Measurements from ENCODE around the gene INO80D. TPM values are rescaled to one million over a fixed set of nuclear protein-coding genes. Genes with fewer than 3 reads are reported as not detected.

Gene INO80D
- total and polyA plus RNA-seq, 2 of the 13 experiments (the other 11 are each of a cell fraction or from before 2014, with no cell fraction given) = 7.6 to 7.9 TPM

DNA sequence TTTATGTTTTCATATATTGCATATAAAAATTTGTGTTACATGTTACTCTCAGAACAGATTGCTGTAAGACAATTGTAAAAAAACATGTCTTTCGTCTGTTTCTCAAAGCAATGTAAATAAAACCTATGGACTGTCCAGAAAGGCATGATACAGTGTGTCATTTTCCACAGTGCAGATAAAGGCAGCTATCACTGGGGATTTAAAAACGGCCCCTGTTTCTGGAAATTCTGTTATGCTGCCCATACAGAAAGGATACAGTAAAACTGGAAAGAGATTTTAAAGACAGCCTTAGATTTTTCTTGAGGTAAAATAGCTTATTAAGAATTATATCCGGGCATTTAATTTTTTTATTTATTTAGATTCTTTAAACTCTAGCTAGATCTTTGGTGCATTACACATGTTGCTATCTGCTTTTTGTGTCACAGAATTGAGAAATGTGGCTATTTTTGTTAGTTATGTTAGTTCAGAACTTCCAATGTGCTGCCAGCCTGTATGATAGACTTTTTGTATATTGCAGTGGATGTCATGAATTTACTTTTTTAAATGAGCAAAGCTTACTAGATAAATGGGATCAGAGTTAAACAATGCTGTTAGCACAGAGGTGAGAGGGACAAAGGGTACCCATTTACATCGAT is 859 bp upstream of the INO80D start (continued):
- TF ChIP-seq FOXA1 (IDR thresholded peaks at IDR 0.05) = no peak
- peak; percentile 68 for TF ChIP-seq FOXA1 (CRISPR knock-in tag; IDR thresholded peaks at IDR 0.05)
- 0 out of 2 replicates have a peak, but pooled peaks have one; percentile 29 for TF ChIP-seq ZNF367 (CRISPR knock-in tag; IDR thresholded peaks at IDR 0.05; ENCODE audit: borderline replicate concordance)
- peak; percentile 88 for TF ChIP-seq SAP130 (CRISPR knock-in tag; IDR thresholded peaks at IDR 0.05; ENCODE audit: low read depth)
- peak; percentile 47; the same call in 1 of the 2 replicates for TF ChIP-seq THAP11 (CRISPR knock-in tag; IDR thresholded peaks at IDR 0.05)
- TF ChIP-seq KDM5A (IDR thresholded peaks at IDR 0.05; ENCODE audit: borderline replicate concordance, low read length) = peak; percentile 47; the same call in 1 of the 2 replicates
- TF ChIP-seq EP300 (IDR thresholded peaks at IDR 0.05; ENCODE audit: low read depth in 2 of 2, low read length in 2 of 2) = 0 out of 4 replicates have a peak, but pooled peaks of 1 of the 2 experiments have one; percentile 37
- TF ChIP-seq EP300 (CRISPR knock-in tag; IDR thresholded peaks at IDR 0.05; ENCODE audit: borderline replicate concordance) = no peak
- 0 out of 2 replicates have a peak, but pooled peaks have one; percentile 31 for TF ChIP-seq CREM (IDR thresholded peaks at IDR 0.05)
- no peak for TF ChIP-seq CREM (CRISPR knock-in tag; IDR thresholded peaks at IDR 0.05)
- TF ChIP-seq PCBP1 (IDR thresholded peaks at IDR 0.05; ENCODE audit: borderline replicate concordance, low read depth, low read length) = no peak
- 0 out of 2 replicates have a peak, but pooled peaks have one; percentile 26 for TF ChIP-seq MED1 (CRISPR knock-in tag; IDR thresholded peaks at IDR 0.05)
- TF ChIP-seq FOXO4 (CRISPR knock-in tag; conservative IDR thresholded peaks at IDR 0.05) = no peak
- TF ChIP-seq, protein P1, sequence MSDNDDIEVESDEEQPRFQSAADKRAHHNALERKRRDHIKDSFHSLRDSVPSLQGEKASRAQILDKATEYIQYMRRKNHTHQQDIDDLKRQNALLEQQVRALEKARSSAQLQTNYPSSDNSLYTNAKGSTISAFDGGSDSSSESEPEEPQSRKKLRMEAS (IDR thresholded peaks at IDR 0.05) = 0 out of 2 replicates have a peak, but pooled peaks have one; percentile 8
- peak; percentile 54; the same call in 1 of the 2 replicates for TF ChIP-seq FOXJ3 (CRISPR knock-in tag; IDR thresholded peaks at IDR 0.05; ENCODE audit: borderline replicate concordance)
- TF ChIP-seq GTF3A (CRISPR knock-in tag; conservative IDR thresholded peaks at IDR 0.05) = no peak
- no peak for TF ChIP-seq ZNF34 (CRISPR knock-in tag; IDR thresholded peaks at IDR 0.05; ENCODE audit: borderline replicate concordance)
- TF ChIP-seq SOX13 (IDR thresholded peaks at IDR 0.05) = no peak
- peak in 1 of 2 experiments; percentile 53; a peak in 1 of 4 replicates for TF ChIP-seq SOX13 (CRISPR knock-in tag; conservative IDR thresholded peaks at IDR 0.05 in 1 of 2, IDR thresholded peaks at IDR 0.05 in 1 of 2)

All from HepG2 (cell line).